ENCODE results near the gene GDF7. TPM values are rescaled to one million over a fixed set of nuclear protein-coding genes. Genes with fewer than 3 reads are reported as not detected.

Gene GDF7
- total and polyA plus RNA-seq, 4 donors, result 4.1 to 16.4 (median 15.7) TPM

DNA sequence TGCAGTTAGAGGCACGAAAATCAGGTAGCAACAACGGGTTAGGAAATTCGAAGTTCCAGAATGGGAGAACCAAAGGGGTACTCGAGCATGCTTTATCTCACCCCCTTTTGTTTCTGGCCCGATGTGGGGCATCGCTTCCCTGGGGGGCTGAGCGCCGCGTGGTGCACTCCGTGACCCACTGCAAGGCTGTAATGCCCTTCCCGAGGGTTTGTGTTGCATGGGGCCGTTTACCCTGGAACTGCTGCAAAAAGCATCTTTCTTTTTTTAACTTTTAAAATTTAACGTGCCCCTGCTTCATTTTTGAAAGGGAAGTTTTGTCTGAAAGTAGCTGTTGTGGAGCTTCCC is 4.8 kb downstream of the GDF7 start:
- Histone ChIP-seq H3K9me3 (ENCODE audit: control insufficient read depth, low read length) (no peaks in the 10 kb centered on the region), H3K27me3 (ENCODE audit: control insufficient read depth in 1 of 2, insufficient read depth in 2 of 2, low read length in 1 of 2) (no peaks in the 10 kb centered on the region), H3K36me3 (ENCODE audit: control insufficient read depth in 1 of 2, insufficient read depth in 2 of 2, low read length in 1 of 2) (peaks cover 0 to 2% of the 10 kb centered on the region in 2 donors), H3K4me3 (ENCODE audit: low read length in 2 of 2) (no peak overlapping the region), H3K4me1 (ENCODE audit: control insufficient read depth in 1 of 2, insufficient read depth in 2 of 2, low read length in 2 of 2) (no peaks in the 10 kb centered on the region), H3K27ac (ENCODE audit: low read depth in 1 of 2, low read length in 2 of 2) (no peak overlapping the region)
- ATAC-seq (ENCODE audit: low FRiP score) (no peak), DNase-seq (no peak)
- intact Hi-C loops (cut with DNase I), result loop anchor here in 1 of 2 donors (5.0 kb wide), 1 partner anchor 366 kb away; no protein-coding TSS in a partner anchor
- WGBS, 2 donors, result 71 to 76% methylated on average over 13 of the region's 13 CpGs

DNA sequence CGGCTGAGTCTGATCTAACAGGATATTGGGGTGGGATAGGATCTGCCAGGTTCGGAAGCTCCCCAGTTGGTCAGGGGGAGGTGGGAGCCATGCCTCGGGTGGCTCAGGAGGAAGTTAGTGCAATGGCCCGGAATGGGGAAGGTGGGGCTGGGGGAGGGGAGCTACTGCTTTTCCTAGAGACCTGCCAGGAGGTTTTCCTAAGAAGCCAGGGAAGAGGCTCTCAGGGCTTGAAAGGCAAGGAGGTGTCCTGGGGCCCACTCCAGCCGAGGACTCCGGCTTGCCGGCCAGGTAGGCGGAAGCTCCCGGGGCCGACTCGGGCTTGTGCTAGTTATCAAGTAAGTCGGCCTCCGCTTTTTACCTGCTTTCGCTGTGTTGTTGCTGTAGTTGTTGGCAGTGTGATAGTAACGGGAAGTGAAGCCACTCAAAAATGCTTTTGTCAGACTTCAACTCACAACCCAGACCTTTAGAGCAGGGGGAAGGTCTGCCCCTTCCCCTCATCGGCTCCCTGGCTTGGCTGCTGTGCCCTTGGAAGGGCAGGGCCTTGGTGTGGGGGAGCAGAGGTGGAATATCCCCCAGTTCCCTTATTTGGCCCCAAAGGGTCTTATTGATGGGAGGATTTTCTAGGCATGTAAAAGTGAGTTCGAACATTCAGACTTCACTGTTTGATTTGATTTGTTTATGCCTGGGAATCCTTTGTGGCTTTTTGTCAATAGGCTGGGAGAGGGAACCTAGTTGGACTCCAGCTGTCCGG is 5.4 kb downstream of the GDF7 start:
- intact Hi-C loops (cut with DNase I), result loop anchor here in 1 of 2 donors (5.0 kb wide), 1 partner anchor 365 kb away; no protein-coding TSS in a partner anchor
- Histone ChIP-seq H3K27ac (ENCODE audit: low read depth in 1 of 2, low read length in 2 of 2) (peak overlapping the region in 1 of 2 donors; percentile 20), H3K36me3 (ENCODE audit: control insufficient read depth in 1 of 2, insufficient read depth in 2 of 2, low read length in 1 of 2) (peaks cover 0 to 2% of the 10 kb centered on the region in 2 donors), H3K9me3 (ENCODE audit: control insufficient read depth, low read length) (no peaks in the 10 kb centered on the region), H3K27me3 (ENCODE audit: control insufficient read depth in 1 of 2, insufficient read depth in 2 of 2, low read length in 1 of 2) (no peaks in the 10 kb centered on the region), H3K4me3 (ENCODE audit: low read length in 2 of 2) (no peak overlapping the region), H3K4me1 (ENCODE audit: control insufficient read depth in 1 of 2, insufficient read depth in 2 of 2, low read length in 2 of 2) (no peaks in the 10 kb centered on the region)
- peak in 1 of 2 donors; percentile 47 for DNase-seq
- 75 to 78% methylated on average over 18 of the region's 18 CpGs for WGBS, 2 donors
- ATAC-seq (ENCODE audit: low FRiP score), result no peak

DNA sequence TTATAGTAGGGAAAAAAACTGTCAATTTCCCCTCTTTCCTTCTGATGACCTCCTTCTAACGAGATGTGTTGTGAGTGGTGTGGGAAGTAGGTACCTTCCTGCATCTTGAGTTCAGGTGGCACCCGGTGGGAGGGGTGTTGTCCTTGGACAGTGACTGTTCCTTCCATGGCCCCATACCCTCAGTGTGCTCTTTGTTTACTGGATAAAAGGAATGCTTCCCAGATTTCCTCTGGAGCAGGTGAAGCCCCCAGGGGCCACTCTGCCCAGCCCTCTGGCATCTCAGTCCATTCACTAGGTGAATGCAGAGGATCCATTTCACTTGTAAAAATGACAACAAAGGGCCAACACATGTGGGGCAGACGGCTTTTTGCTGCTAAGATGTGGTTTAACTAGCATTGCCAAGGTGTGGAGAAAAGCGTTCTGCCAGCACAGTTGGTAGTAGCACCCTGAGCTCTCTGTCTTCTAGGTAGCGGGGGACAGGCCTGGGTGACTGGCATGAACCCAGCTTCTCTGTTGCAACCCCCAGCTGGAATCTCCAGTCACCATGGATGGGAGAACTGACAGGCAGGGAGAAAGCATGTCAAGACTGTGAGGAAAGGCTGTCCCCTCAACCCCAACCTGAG is 6.9 kb downstream of the GDF7 start:
- H3K36me3 ChIP-seq (ENCODE audit: control insufficient read depth in 1 of 2, insufficient read depth in 2 of 2, low read length in 1 of 2), result peaks cover 0 to 2% of the 10 kb centered on the region in 2 donors
- 79 to 81% methylated on average over 5 of the region's 5 CpGs for WGBS, 2 donors
- H3K4me1 ChIP-seq (ENCODE audit: control insufficient read depth in 1 of 2, insufficient read depth in 2 of 2, low read length in 2 of 2), result no peaks in the 10 kb centered on the region
- peak overlapping the region; percentile 23 to 80 for H3K27ac ChIP-seq (ENCODE audit: low read depth in 1 of 2, low read length in 2 of 2)
- H3K9me3 ChIP-seq (ENCODE audit: control insufficient read depth, low read length), result no peaks in the 10 kb centered on the region
- intact Hi-C loops (cut with DNase I), result loop anchor here in 1 of 2 donors (5.0 kb wide), 1 partner anchor 364 kb away; no protein-coding TSS in a partner anchor
- H3K4me3 ChIP-seq (ENCODE audit: low read length in 2 of 2), result no peak overlapping the region
- ATAC-seq (ENCODE audit: low FRiP score), result no peak
- H3K27me3 ChIP-seq (ENCODE audit: control insufficient read depth in 1 of 2, insufficient read depth in 2 of 2, low read length in 1 of 2), result no peaks in the 10 kb centered on the region
- DNase-seq, result no peak

DNA sequence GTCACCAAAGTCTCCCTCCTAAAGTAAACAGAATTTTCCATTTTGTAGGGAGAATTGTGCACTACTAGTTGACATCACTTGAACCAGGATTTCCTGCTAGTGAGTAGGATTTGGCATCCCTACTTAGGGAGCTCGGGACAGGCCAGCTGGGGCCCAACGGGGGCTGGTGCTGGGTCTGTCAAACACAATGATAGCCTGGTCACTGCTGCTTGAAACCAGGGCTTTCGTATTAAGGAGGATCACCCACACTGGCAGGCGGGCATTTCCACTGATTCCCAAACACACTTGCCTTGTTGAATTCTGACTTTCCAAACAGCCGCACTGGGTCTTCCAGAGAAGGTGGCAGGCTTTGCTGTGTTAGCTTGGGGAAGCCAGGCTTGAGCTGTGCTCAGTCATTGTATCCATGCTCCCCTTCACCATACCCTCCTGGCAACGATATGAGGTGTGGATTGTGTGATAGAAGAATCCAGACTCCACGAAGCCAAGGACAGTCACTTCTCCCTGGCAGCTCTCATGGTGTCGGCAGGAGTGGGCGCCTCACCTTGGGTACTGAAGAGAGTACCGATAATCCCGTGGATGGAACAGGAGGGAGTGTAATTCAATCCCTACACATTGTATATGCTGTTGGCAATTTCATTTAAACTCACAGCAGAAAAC is 7.5 kb downstream of the GDF7 start:
- no peaks in the 10 kb centered on the region for H3K4me1 ChIP-seq (ENCODE audit: control insufficient read depth in 1 of 2, insufficient read depth in 2 of 2, low read length in 2 of 2)
- no peaks in the 10 kb centered on the region for H3K27me3 ChIP-seq (ENCODE audit: control insufficient read depth in 1 of 2, insufficient read depth in 2 of 2, low read length in 1 of 2)
- 54 to 56% methylated on average over 11 of the region's 11 CpGs for WGBS, 2 donors
- no peak for ATAC-seq (ENCODE audit: low FRiP score)
- H3K9me3 ChIP-seq (ENCODE audit: control insufficient read depth, low read length), result no peaks in the 10 kb centered on the region
- H3K36me3 ChIP-seq (ENCODE audit: control insufficient read depth in 1 of 2, insufficient read depth in 2 of 2, low read length in 1 of 2), result peaks cover 0 to 2% of the 10 kb centered on the region in 2 donors
- H3K27ac ChIP-seq (ENCODE audit: low read depth in 1 of 2, low read length in 2 of 2), result peak overlapping the region; percentile 23 to 80
- H3K4me3 ChIP-seq (ENCODE audit: low read length in 2 of 2), result no peak overlapping the region
- intact Hi-C loops (cut with DNase I), result loop anchor here in 1 of 2 donors (5.0 kb wide), 1 partner anchor 363 kb away; no protein-coding TSS in a partner anchor
- no peak for DNase-seq

DNA sequence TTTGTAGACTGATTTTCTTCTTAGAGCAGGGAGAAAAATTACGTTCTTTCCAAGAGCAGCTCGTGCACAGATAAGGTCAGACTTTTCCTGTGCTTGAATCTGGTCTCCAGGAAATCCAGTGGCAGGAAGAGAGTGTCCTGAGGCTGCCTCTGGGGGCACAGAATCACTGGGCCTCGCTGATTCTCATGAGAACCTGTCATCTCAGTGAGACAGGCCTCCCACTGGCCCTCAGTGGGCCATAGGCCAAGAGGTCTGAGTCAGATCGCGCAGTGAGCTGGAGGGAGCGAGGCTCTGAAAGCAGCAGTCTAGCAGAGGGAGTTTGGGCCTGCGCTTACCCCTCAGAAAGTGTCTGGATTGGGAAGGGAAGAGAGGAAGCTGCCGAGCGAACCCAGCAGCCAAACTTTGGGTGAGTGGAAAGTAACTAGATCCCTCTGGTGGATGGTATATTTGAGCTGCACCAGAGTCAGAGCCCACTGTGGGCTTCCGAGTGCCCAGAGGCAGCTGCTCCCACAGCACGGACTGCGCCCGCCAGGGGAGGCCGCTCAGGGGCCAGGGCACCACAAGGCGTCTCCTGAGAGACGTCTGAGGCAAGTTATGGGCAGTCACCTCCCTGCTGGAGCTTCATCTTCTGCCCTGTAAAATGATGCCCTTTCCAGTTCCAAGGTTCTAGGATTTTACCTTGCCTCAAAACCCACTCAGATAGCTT is 8.2 kb downstream of the GDF7 start:
- ATAC-seq (ENCODE audit: low FRiP score), result peak; percentile 81
- intact Hi-C loops (cut with DNase I), result loop anchor here (5.0 kb wide), 3 partner anchors 147 to 362 kb away; partner anchors contain the start of gene LDAH (in 1 of the 2)
- Histone ChIP-seq H3K27ac (ENCODE audit: low read depth in 1 of 2, low read length in 2 of 2) (peak overlapping the region; percentile 15 to 80), H3K4me1 (ENCODE audit: control insufficient read depth in 1 of 2, insufficient read depth in 2 of 2, low read length in 2 of 2) (no peaks in the 10 kb centered on the region), H3K9me3 (ENCODE audit: control insufficient read depth, low read length) (no peaks in the 10 kb centered on the region), H3K4me3 (ENCODE audit: low read length in 2 of 2) (no peak overlapping the region), H3K27me3 (ENCODE audit: control insufficient read depth in 1 of 2, insufficient read depth in 2 of 2, low read length in 1 of 2) (no peaks in the 10 kb centered on the region), H3K36me3 (ENCODE audit: control insufficient read depth in 1 of 2, insufficient read depth in 2 of 2, low read length in 1 of 2) (peaks cover 0 to 2% of the 10 kb centered on the region in 2 donors)
- DNase-seq, result peak; percentile 88 to 94
- WGBS, 2 donors, result 5 to 10% methylated on average over 14 to 16 of the region's 16 CpGs

DNA sequence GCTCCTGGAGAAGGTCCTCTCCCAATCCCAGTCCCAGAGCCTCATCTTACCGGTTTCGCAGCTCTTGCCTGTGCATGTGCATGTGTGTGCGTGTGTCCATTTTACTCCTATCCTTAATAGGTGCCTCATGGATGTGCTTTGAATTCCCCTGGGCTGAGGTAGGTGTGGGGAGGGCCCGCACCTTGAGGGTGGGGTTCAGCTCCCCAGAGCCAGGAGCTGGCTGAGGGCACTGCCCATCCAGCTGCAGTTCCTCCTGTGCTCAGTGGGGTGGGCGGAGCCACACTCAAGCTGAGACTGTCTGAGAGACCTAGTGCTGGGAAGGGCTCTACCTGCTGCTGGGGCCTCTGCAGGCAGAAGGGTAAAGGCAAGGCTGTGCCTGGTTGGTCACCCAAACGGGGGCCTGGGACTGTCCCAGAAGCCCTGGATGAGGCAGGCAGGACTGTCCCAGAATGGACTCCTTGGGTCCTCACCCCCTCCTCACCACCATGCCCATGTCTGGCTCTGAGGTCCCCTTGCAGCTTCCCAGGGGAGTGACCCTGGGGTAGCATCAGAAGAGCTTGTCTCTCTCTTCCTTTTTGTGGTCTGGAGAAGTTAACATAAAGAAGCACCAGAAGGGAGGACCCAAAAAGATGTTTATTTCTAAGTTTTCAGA is 8.9 kb downstream of the GDF7 start:
- ATAC-seq (ENCODE audit: low FRiP score), result peak; percentile 48
- H3K4me3 ChIP-seq (ENCODE audit: low read length in 2 of 2), result no peak overlapping the region
- 73 to 79% methylated on average over 6 of the region's 6 CpGs for WGBS, 2 donors

DNA sequence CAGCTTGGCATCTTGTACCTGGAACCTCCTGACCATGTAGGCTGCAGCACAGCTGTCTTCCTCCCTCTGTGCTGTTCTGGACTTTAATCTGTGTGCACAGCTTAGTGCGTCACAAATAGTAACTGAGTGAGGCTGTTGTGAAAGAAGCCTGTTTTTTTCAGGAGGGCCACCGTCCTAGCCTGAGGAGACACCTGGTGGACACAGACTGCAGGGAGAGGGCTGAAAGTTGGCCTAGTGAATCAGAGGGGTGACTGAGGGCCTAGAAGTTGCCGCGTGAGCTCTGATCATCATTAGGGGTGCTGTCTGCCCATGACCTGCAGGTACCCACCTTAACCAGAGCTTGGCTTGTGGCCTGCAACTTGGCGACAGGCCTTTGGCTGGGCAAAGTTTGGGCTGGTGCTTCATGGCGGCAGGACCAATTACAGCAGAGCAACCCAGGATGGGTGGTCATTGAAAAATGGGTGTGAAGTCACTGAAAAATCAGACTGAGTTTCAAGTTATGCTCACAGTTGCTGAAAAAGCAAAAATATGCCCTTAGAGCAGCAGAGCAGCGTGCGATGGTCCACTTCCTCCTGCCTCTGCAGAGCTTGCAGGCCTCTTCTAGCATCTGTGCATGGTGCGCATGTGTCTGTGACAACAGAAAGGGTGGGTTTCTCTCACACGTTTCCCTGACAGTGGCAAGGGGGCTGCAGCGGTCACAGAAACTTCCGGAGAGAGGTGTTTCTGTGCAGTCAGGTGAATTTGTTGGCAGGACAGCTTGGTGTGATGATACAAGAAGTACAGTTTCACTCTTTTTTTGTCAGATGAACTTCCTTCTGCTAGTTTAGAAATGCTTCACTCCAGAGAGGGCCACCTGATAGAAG is 9.6 kb downstream of the GDF7 start:
- 75 to 76% methylated on average over 12 of the region's 12 CpGs for WGBS, 2 donors
- no peak for DNase-seq
- Histone ChIP-seq H3K27ac (ENCODE audit: low read depth in 1 of 2, low read length in 2 of 2) (peak overlapping the region; percentile 23 to 80), H3K4me1 (ENCODE audit: control insufficient read depth in 1 of 2, insufficient read depth in 2 of 2, low read length in 2 of 2) (no peaks in the 10 kb centered on the region), H3K4me3 (ENCODE audit: low read length in 2 of 2) (no peak overlapping the region), H3K27me3 (ENCODE audit: control insufficient read depth in 1 of 2, insufficient read depth in 2 of 2, low read length in 1 of 2) (no peaks in the 10 kb centered on the region), H3K9me3 (ENCODE audit: control insufficient read depth, low read length) (no peaks in the 10 kb centered on the region), H3K36me3 (ENCODE audit: control insufficient read depth in 1 of 2, insufficient read depth in 2 of 2, low read length in 1 of 2) (no peaks in the 10 kb centered on the region)
- ATAC-seq (ENCODE audit: low FRiP score), result peak; percentile 41
- intact Hi-C loops (cut with DNase I), result loop anchor here in 1 of 2 donors (5.0 kb wide), 2 partner anchors 146 to 296 kb away; partner anchors contain the start of gene LDAH

More for the DNA sequence above, 8.9 kb downstream of the GDF7 start:
- peaks cover 0 to 2% of the 10 kb centered on the region in 2 donors for H3K36me3 ChIP-seq (ENCODE audit: control insufficient read depth in 1 of 2, insufficient read depth in 2 of 2, low read length in 1 of 2)
- no peaks in the 10 kb centered on the region for H3K27me3 ChIP-seq (ENCODE audit: control insufficient read depth in 1 of 2, insufficient read depth in 2 of 2, low read length in 1 of 2)
- peak overlapping the region; percentile 23 to 80 for H3K27ac ChIP-seq (ENCODE audit: low read depth in 1 of 2, low read length in 2 of 2)
- H3K9me3 ChIP-seq (ENCODE audit: control insufficient read depth, low read length), result no peaks in the 10 kb centered on the region
- DNase-seq, result no peak
- no peaks in the 10 kb centered on the region for H3K4me1 ChIP-seq (ENCODE audit: control insufficient read depth in 1 of 2, insufficient read depth in 2 of 2, low read length in 2 of 2)
- intact Hi-C loops (cut with DNase I), result loop anchor here in 1 of 2 donors (5.0 kb wide), 2 partner anchors 146 to 296 kb away; partner anchors contain the start of gene LDAH
